ENCODE results near the gene UBE3D. TPM values are rescaled to one million over a fixed set of nuclear protein-coding genes. Genes with fewer than 3 reads are reported as not detected.

UBE3D gene
- total RNA-seq, 4 donors from 2014 or later: 8.9 to 20.5 (median 13.1) TPM

GRCh38 chr6:82921258-82921657 is 144.4 kb downstream of the UBE3D start:
- Histone ChIP-seq H3K27ac (no peak overlapping the region), H3K36me3 (no peaks in the 10 kb centered on the region), H3K27me3 (no peaks in the 10 kb centered on the region), H3K4me3 (no peak overlapping the region), H3K4me1 (no peaks in the 10 kb centered on the region), H3K9me3 (no peaks in the 10 kb centered on the region)
- TF ChIP-seq POLR2A (IDR thresholded peaks at IDR 0.05): no peak
- TF ChIP-seq, protein P1, sequence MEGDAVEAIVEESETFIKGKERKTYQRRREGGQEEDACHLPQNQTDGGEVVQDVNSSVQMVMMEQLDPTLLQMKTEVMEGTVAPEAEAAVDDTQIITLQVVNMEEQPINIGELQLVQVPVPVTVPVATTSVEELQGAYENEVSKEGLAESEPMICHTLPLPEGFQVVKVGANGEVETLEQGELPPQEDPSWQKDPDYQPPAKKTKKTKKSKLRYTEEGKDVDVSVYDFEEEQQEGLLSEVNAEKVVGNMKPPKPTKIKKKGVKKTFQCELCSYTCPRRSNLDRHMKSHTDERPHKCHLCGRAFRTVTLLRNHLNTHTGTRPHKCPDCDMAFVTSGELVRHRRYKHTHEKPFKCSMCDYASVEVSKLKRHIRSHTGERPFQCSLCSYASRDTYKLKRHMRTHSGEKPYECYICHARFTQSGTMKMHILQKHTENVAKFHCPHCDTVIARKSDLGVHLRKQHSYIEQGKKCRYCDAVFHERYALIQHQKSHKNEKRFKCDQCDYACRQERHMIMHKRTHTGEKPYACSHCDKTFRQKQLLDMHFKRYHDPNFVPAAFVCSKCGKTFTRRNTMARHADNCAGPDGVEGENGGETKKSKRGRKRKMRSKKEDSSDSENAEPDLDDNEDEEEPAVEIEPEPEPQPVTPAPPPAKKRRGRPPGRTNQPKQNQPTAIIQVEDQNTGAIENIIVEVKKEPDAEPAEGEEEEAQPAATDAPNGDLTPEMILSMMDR (IDR thresholded peaks at IDR 0.05): no peak
- DNase-seq: no peak
- intact Hi-C loops (cut with DNase I; ENCODE audit: low total_unique reads): no loop called here

- no peak overlapping the region for H3K27ac ChIP-seq
- no peaks in the 10 kb centered on the region for H3K9me3 ChIP-seq
- no peak overlapping the region for H3K4me3 ChIP-seq
- H3K4me1 ChIP-seq: no peaks in the 10 kb centered on the region
- no peak for DNase-seq
- TF ChIP-seq POLR2A (IDR thresholded peaks at IDR 0.05): no peak
- TF ChIP-seq, protein P1 (IDR thresholded peaks at IDR 0.05): no peak
- H3K27me3 ChIP-seq: no peaks in the 10 kb centered on the region
- no peaks in the 10 kb centered on the region for H3K36me3 ChIP-seq
- intact Hi-C loops (cut with DNase I; ENCODE audit: low total_unique reads): no loop called here
Observed at GRCh38 chr6:82917346-82918064, 148.1 kb downstream of the UBE3D start.

GRCh38 chr6:82915666-82916065 is 150.0 kb downstream of the UBE3D start:
- Histone ChIP-seq H3K4me3 (no peak overlapping the region), H3K27ac (no peak overlapping the region), H3K9me3 (no peaks in the 10 kb centered on the region), H3K36me3 (no peaks in the 10 kb centered on the region), H3K27me3 (no peaks in the 10 kb centered on the region), H3K4me1 (no peaks in the 10 kb centered on the region)
- intact Hi-C loops (cut with DNase I; ENCODE audit: low total_unique reads): no loop called here
- TF ChIP-seq POLR2A (IDR thresholded peaks at IDR 0.05): no peak
- TF ChIP-seq, protein P1 (IDR thresholded peaks at IDR 0.05): no peak
- no peak for DNase-seq

GRCh38 chr6:82914511-82914910 is 151.1 kb downstream of the UBE3D start:
- TF ChIP-seq, protein P1 (IDR thresholded peaks at IDR 0.05): no peak
- TF ChIP-seq POLR2A (IDR thresholded peaks at IDR 0.05): no peak
- H3K27ac ChIP-seq: no peak overlapping the region
- H3K27me3 ChIP-seq: no peaks in the 10 kb centered on the region
- DNase-seq: no peak
- no peaks in the 10 kb centered on the region for H3K9me3 ChIP-seq
- H3K4me3 ChIP-seq: no peak overlapping the region
- no peaks in the 10 kb centered on the region for H3K4me1 ChIP-seq
- H3K36me3 ChIP-seq: no peaks in the 10 kb centered on the region
- intact Hi-C loops (cut with DNase I; ENCODE audit: low total_unique reads): no loop called here

- no peak overlapping the region for H3K4me3 ChIP-seq
- TF ChIP-seq, protein P1 (IDR thresholded peaks at IDR 0.05): no peak
- TF ChIP-seq POLR2A (IDR thresholded peaks at IDR 0.05): no peak
- H3K9me3 ChIP-seq: no peaks in the 10 kb centered on the region
- H3K27ac ChIP-seq: no peak overlapping the region
- H3K36me3 ChIP-seq: no peaks in the 10 kb centered on the region
- no peak for DNase-seq
- intact Hi-C loops (cut with DNase I; ENCODE audit: low total_unique reads): no loop called here
- H3K4me1 ChIP-seq: no peaks in the 10 kb centered on the region
- H3K27me3 ChIP-seq: no peaks in the 10 kb centered on the region
Observed at GRCh38 chr6:82910820-82911219, 154.8 kb downstream of the UBE3D start.

Data from uterus (tissue), 4 donors.